ENCODE data around the gene PRKAB1.

GRCh38 chr12:119730381-119730780 lies 62.4 kb downstream of the PRKAB1 start:
- no peak for TF ChIP-seq CTCF (conservative IDR thresholded peaks at IDR 0.05; ENCODE audit: low read depth, low read length)
- no peak for TF ChIP-seq EZH2phosphoT487 (IDR thresholded peaks at IDR 0.05; ENCODE audit: borderline replicate concordance, low read length)

All from PC-3 (cell line).